Activated CD8-positive, alpha-beta memory T cell treated with anti-CD3 and anti-CD28 coated beads, Interleukin-2, amount 50 U/mL, for 1 hour (primary cell): ENCODE results near the gene TMEM201.
"Not testable (repeated sequence)": the region's sequence is repeated elsewhere in the genome, so short reads cannot be mapped to it uniquely, and the experiment has no call there.

Experiments used
- DNase-seq: peaks from one replicate; pipeline ENCODE4 v3.0.0-alpha.2; 2020; ENCODE audit errors: extremely low read depth

TMEM201 gene, protein sequence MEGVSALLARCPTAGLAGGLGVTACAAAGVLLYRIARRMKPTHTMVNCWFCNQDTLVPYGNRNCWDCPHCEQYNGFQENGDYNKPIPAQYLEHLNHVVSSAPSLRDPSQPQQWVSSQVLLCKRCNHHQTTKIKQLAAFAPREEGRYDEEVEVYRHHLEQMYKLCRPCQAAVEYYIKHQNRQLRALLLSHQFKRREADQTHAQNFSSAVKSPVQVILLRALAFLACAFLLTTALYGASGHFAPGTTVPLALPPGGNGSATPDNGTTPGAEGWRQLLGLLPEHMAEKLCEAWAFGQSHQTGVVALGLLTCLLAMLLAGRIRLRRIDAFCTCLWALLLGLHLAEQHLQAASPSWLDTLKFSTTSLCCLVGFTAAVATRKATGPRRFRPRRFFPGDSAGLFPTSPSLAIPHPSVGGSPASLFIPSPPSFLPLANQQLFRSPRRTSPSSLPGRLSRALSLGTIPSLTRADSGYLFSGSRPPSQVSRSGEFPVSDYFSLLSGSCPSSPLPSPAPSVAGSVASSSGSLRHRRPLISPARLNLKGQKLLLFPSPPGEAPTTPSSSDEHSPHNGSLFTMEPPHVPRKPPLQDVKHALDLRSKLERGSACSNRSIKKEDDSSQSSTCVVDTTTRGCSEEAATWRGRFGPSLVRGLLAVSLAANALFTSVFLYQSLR

GRCh38 chr1:9588551-9589143, at the start of gene TMEM201:
Gene TMEM201 (plus strand): TSS chr1:9588911. CDS start chr1:9588931, 20 bp downstream.
- peak; percentile 79 for DNase-seq

DNA sequence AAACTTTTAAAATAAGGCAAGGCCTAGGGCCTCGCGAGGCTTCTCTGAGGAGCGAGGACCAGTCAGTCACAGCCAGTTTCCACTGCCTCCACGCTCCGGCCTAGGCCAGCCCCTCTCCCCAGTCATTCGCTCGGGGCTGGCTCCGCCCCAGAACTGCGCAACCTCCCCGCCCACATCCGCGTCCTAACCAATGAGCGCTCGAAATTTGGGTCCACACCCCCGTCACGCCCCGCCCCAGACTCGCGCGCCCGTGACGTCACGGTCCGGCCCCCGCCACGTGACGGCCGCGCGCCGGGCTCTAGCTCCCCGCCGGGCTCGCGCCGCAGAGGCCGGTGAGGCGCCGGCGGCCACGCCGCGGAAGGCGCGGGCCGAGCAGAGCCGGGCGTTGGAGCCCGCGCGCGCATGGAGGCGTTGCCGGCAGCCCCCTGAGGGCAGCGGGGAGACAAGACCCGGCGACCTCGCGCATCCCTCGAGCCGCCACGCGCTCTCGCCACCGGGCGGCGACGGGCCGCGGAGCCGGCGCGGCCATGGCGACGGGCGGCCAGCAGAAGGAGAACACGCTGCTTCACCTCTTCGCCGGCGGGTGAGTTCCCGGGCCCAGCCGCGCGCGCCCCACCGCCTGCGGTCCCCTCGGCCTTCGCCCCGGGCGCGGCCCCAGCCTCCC, 49.4 kb upstream of the TMEM201 start, which contains the start of gene SLC25A33:
TSS of gene SLC25A33 (plus strand) at position 301 of the 664 bp plus-strand sequence. CDS start at position 528, 227 bp downstream.
- peak; percentile 90 for DNase-seq

DNA sequence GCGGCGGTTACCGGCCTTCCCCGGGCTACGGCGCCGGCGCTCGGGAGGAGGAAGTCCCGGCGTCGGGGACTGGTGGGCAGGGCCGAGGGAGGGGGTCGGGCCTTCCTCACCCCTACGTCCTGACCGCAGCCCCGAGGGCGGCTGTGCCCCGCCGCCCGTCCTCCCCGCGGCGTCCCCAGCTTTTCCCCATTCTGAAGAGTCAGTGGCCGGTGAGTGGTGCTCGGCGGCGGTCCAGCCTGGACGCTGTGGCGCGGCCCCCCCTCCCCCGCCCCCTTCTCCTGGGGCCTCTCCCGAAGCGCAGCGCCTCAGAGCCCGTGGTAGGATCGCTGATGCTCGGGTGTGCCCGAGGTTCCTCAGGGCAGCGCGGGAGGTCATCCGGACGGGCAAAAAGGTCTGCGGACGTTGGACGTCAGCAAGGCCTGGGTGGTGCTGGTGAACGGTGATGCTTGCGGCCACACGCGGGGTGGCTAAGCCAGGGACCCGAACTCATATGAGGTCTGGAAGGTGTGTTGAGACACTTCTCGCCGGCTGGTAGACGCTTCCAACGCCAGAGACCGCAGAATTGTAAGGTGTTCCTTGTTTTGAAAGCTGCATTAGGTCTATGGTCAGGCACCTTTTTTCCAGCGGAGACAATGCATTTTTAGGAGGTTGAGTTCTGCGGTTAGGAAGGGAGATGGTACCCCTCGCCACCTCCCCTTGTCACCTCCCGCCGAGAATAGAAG, 48.7 kb upstream of the TMEM201 start:
- no peak for DNase-seq

GRCh38 chr1:9542430-9542829, 46.3 kb upstream of the TMEM201 start:
- no peak for DNase-seq

GRCh38 chr1:9544926-9545325, 43.8 kb upstream of the TMEM201 start:
- DNase-seq: no peak

DNA sequence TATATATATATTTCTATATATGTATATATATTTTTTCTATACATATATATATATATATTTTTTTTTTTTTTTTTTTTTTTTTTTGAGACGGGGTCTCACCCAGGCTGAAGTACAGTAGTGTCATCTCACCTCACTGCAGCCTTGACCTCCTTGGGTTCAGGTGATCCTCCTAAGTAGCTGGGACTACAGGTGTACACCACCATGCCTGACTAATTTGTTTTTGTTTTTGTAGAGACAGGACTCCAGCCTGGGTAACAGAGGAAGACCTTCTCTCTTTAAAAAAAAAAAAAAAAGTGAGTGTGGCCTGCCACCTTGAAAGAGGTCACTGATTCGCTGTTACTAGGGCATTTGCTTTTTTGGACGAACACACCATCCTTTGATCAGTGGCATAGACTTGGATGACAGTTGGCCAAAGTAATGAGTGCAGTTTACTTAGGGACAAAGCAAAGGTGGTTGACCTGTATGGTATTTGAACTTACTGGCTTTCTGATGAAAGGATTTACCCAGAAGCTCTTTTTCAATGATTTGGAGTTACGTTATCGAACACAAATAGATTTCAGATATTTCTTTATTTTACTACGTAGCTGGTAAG, 38.7 kb upstream of the TMEM201 start:
- no peak for DNase-seq

DNA sequence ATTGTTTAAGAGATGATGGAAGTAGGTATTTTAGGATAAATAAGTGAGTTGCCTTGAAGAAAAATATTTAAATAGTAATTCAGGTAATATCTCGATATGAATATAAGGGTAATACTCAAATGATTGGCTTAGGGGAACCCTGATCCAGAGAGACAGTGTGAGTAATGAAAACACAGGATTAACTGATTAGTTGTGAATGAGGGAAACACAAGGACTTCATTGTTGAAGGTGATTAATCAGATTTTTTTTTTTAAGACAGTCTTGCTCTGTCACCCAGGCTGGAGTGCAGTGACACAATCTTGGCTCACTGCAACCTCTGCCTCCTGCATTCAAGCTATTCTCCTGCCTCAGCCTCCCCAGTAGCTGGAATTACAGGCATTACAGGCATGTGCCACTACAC, 36.7 kb upstream of the TMEM201 start:
- DNase-seq: no peak

- no peak for DNase-seq
Observed at GRCh38 chr1:9553736-9554144, 35.0 kb upstream of the TMEM201 start.

GRCh38 chr1:9555942-9556341, 32.8 kb upstream of the TMEM201 start:
- no peak for DNase-seq

DNA sequence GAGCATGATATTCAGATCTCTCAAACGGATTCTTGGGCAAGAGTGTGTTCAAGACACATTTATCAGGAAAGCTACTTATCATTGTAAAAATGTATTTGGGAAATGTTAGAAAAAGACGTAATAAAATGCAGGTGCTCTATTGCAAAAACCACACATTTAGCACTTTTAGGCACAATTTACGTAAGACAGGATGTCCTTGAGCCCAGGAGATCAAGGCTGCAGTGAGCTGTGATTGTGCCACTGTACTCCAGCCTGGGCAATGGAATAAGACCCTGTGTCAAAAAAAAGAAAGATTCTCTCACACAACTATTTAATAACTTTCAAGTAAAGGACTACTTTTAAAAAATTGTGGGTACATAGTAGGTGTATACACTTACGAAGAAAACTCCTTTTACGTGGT, 31.1 kb upstream of the TMEM201 start:
- DNase-seq: no peak

- DNase-seq: no peak
Observed at GRCh38 chr1:9558271-9558945, 30.3 kb upstream of the TMEM201 start.

DNA sequence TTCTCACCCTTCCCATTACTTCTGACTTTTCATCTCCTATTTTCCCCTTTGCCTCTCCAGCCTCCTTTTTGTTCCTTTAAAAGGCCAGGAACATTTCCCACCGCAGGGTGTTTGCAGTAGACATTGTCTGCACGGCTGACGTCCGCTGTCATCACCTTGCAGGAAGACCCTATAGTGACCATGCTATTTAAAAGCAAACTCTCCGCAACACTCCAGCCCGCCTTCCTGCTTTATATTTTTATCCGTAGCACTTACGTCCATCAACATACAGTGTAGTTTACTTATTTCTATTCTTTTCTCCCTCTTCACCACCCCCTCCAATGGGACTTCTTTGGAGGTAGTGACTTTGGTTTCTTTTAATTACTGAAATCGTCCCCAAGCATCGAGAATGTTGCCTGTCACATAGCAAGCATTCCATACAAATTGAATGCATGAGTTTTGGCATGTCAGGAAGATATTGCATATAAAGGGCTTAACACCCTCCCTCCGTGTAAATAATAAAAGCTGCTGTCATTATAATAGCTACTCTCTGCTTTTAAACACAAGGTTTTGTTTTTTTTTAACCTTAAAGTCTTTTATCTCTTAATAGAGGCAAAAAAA, 29.7 kb upstream of the TMEM201 start:
- no peak for DNase-seq

DNA sequence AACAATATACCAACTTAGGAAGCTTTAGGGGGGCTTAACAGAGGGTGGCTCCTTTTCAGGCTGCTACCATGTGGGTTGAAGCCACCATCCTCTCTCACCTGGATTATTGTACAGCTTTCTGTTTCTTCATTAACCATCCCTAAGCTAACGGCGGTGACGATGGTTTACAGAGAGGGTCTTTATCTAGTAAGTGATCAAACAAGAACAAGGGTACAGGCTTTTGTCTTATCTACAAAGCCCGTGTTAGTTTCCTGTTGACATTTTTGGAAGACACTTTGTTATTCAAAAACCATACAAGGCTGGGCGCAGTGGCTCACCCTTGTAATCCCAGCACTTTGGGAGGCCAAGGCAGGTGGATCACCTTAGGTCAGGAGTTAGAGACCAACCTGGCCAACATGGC, 29.0 kb upstream of the TMEM201 start:
- DNase-seq: no peak

DNA sequence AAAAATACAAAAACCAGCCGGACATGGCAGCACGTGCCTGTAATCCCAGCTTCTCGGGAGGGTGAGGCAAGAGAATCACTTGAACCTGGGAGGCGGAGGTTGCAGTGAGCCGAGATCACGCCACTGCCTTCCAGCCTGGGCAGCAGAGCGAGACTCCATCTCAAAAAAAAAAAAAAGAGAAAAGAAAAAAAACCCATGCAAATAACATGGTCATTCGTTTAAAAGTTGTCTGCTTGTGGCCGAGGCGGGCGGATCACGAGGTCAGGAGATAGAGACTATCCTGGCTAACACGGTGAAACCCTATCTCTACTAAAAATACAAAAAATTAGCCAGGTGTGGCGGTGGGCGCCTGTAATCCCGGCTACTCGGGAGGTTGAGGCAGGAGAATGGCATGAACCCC, 28.6 kb upstream of the TMEM201 start:
- DNase-seq: not testable (repeated sequence)

DNA sequence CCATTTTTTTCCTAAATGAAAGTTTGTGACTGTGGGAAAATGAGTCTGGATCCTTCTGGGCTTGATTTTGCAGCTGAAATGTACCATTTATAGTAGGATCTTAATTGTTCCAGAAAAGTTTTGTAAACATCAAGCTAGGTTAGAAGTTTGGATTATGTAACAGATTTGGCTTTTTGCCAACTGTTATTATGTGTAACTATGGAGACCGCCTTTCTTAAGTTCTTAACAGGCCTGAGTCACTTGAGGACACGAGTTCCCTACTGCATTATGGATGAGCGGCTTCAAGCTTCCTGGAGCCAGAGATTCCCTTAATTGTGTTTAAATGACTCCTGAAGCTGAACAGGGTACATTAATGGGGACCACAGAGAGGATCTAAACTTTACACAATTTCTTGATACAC, 27.3 kb upstream of the TMEM201 start:
- DNase-seq: no peak

DNA sequence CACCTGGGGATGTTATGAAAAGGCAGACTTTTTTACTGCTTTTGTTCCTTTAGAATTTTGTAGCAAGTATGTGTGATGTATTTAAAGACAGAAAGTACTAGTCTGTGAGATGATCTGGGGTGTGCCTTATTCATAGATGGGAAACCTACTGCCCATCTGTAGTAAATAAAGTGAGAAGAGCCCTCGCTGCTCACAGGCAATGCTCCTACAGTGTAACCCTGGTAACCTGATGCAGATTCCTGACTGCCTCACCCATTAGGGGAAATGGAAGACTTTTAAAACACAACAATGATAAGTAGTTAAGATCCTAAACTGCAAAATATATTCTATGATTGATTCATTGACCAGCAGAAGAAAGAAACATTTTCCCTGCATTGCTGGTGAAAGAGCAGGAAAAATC, 19.4 kb upstream of the TMEM201 start:
- DNase-seq: no peak

- DNase-seq: not testable (repeated sequence)
Observed at GRCh38 chr1:9570886-9571529, 17.7 kb upstream of the TMEM201 start.

DNA sequence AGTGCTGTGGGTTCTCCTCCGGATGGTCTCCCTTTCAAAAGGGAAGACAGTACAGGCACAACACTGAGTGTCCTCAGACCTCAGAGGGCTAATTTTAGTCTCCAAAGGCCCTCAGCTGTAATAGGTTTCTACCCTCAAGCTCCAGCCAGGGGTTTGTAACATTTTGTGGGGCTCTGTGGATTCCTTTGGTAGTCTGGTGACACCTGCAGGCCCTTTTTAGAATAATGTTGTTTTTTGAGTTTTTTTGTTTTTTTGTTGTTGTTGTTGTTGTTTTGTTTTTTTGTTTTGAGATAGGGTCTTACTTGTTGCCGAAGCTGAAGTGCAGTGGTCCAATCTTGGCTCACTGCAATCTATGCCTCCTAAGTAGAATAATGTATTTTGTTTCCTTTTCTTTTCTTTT, 15.0 kb upstream of the TMEM201 start:
- DNase-seq: no peak

GRCh38 chr1:9575486-9575885, 13.2 kb upstream of the TMEM201 start:
- no peak for DNase-seq

DNA sequence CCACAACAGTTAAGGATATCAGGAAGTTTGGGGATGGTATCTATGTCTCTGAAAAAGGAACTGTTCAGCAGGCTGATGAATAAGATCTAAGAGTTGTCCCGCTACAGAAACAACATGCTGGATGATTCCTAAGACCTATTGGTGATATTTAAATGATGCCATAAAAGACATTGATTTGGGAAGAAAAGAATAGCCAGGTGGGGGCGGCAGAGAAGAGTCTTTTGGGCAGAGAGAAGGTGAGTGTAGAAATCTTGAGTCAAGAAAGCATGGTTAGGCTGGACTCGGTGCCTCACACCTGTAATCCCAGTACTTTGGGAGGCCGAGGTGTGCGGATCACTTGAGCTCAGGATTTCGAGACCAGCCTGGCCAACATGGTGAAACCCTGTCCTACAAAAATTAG, 11.8 kb upstream of the TMEM201 start:
- no peak for DNase-seq
